HCT116 (cell line): ENCODE data around the gene COL28A1.

Experiments
- EGR1 ChIP-seq: IDR thresholded peaks from 2 replicates; pipeline ENCODE4 v1.6.1; 2012; ENCODE audit warnings: low read depth
- EZH2 ChIP-seq: fragments of 200-600 bp; sonication (generic); IDR thresholded peaks from 2 replicates; pipeline ENCODE4 v1.6.1; 2017; ENCODE audit warnings: antibody characterized with exemption, mixed run types
- EZH2phosphoT487 ChIP-seq: fragments of 200-600 bp; IDR thresholded peaks from 2 replicates; pipeline ENCODE4 v1.6.1; 2018; ENCODE audit warnings: antibody characterized with exemption, borderline replicate concordance
- JUND ChIP-seq: IDR thresholded peaks from 2 replicates; pipeline ENCODE4 v1.6.1; 2012
- POLR2A ChIP-seq: IDR thresholded peaks from 2 replicates; pipeline ENCODE4 v1.7.0; 2011; ENCODE audit warnings: borderline replicate concordance; ENCODE audit not compliant: insufficient read depth, insufficient read length; ENCODE audit errors: extremely low read depth
- POLR2AphosphoS5 ChIP-seq: IDR thresholded peaks from 2 replicates; pipeline ENCODE4 v1.6.1; 2011; ENCODE audit warnings: mild to moderate bottlenecking, low read depth, low read length, moderate library complexity
- SIN3A ChIP-seq: IDR thresholded peaks from 2 replicates; pipeline ENCODE4 v1.6.1; 2012; ENCODE audit warnings: low read depth
- SRF ChIP-seq: IDR thresholded peaks from 2 replicates; pipeline ENCODE4 v1.6.1; 2012; ENCODE audit warnings: low read depth
- ZFX ChIP-seq: fragments of 450-650 bp; IDR thresholded peaks from 2 replicates; pipeline ENCODE4 v1.6.1; 2017
- TF ChIP-seq, protein P1 (sequence below), 3 experiments: fragments of 200-600 bp in 1 of 3; sonication (generic) in 1 of 3; IDR thresholded peaks in 2 of 3; conservative IDR thresholded peaks in 1 of 3; 2 replicates each; pipeline ENCODE4 v1.5.1; 2012 to 2017; ENCODE audit warnings: low read depth in 2 of 3, low read length in 2 of 3, antibody characterized with exemption in 1 of 3, borderline replicate concordance in 1 of 3, control low read depth in 1 of 3, mild to moderate bottlenecking in 1 of 3, mixed read lengths in 1 of 3, mixed run types in 1 of 3, moderate library complexity in 1 of 3; ENCODE audit not compliant: insufficient read depth in 1 of 3
- TF ChIP-seq, protein P2 (sequence below): IDR thresholded peaks from 2 replicates; pipeline ENCODE4 v1.6.1; 2012; ENCODE audit warnings: low read depth

GRCh38 chr7:7432979-7433378, 102.7 kb downstream of the COL28A1 start:
- TF ChIP-seq, protein P1, sequence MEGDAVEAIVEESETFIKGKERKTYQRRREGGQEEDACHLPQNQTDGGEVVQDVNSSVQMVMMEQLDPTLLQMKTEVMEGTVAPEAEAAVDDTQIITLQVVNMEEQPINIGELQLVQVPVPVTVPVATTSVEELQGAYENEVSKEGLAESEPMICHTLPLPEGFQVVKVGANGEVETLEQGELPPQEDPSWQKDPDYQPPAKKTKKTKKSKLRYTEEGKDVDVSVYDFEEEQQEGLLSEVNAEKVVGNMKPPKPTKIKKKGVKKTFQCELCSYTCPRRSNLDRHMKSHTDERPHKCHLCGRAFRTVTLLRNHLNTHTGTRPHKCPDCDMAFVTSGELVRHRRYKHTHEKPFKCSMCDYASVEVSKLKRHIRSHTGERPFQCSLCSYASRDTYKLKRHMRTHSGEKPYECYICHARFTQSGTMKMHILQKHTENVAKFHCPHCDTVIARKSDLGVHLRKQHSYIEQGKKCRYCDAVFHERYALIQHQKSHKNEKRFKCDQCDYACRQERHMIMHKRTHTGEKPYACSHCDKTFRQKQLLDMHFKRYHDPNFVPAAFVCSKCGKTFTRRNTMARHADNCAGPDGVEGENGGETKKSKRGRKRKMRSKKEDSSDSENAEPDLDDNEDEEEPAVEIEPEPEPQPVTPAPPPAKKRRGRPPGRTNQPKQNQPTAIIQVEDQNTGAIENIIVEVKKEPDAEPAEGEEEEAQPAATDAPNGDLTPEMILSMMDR (IDR thresholded peaks at IDR 0.05 in 2 of 3, conservative IDR thresholded peaks at IDR 0.05 in 1 of 3; ENCODE audit: borderline replicate concordance in 1 of 3, insufficient read depth in 1 of 3, low read depth in 2 of 3, low read length in 2 of 3) = no peak
- no peak for TF ChIP-seq EGR1
- TF ChIP-seq POLR2AphosphoS5 = no peak
- no peak for TF ChIP-seq POLR2A
- no peak for TF ChIP-seq SIN3A
- no peak for TF ChIP-seq EZH2
- no peak for TF ChIP-seq ZFX
- TF ChIP-seq SRF = no peak
- no peak for TF ChIP-seq JUND
- TF ChIP-seq EZH2phosphoT487 = no peak
- TF ChIP-seq, protein P2, sequence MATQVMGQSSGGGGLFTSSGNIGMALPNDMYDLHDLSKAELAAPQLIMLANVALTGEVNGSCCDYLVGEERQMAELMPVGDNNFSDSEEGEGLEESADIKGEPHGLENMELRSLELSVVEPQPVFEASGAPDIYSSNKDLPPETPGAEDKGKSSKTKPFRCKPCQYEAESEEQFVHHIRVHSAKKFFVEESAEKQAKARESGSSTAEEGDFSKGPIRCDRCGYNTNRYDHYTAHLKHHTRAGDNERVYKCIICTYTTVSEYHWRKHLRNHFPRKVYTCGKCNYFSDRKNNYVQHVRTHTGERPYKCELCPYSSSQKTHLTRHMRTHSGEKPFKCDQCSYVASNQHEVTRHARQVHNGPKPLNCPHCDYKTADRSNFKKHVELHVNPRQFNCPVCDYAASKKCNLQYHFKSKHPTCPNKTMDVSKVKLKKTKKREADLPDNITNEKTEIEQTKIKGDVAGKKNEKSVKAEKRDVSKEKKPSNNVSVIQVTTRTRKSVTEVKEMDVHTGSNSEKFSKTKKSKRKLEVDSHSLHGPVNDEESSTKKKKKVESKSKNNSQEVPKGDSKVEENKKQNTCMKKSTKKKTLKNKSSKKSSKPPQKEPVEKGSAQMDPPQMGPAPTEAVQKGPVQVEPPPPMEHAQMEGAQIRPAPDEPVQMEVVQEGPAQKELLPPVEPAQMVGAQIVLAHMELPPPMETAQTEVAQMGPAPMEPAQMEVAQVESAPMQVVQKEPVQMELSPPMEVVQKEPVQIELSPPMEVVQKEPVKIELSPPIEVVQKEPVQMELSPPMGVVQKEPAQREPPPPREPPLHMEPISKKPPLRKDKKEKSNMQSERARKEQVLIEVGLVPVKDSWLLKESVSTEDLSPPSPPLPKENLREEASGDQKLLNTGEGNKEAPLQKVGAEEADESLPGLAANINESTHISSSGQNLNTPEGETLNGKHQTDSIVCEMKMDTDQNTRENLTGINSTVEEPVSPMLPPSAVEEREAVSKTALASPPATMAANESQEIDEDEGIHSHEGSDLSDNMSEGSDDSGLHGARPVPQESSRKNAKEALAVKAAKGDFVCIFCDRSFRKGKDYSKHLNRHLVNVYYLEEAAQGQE = no peak
